ACC112 (cell line): Measurements from ENCODE around the gene MN1.
"Not testable (repeated sequence)": the region's sequence is repeated elsewhere in the genome, so short reads cannot be mapped to it uniquely, and the experiment has no call there.

Experiments used
- H2AFZ ChIP-seq: fragments of 200-600 bp; sonication (generic); one replicate; pipeline ENCODE4 v1.6.0; 2017; ENCODE audit warnings: antibody characterized with exemption, low read length; ENCODE audit not compliant: unreplicated experiment
- H3K27ac ChIP-seq: fragments of 200-600 bp; sonication (generic); 2 replicates; pipeline ENCODE4 v1.5.1; 2014; ENCODE audit warnings: low read depth, mild to moderate bottlenecking, antibody characterized with exemption, low read length, moderate library complexity
- H3K27me3 ChIP-seq: fragments of 200-600 bp; sonication (generic); 2 replicates; pipeline ENCODE4 v1.6.1; 2014; ENCODE audit warnings: mild to moderate bottlenecking, antibody characterized with exemption, low read length, moderate library complexity, mixed read lengths; ENCODE audit not compliant: insufficient read depth
- H3K36me3 ChIP-seq: fragments of 200-600 bp; sonication (generic); 2 replicates; pipeline ENCODE4 v1.6.1; 2016; ENCODE audit warnings: mild to moderate bottlenecking, antibody characterized with exemption, low read length, moderate library complexity, mixed read lengths; ENCODE audit not compliant: insufficient read depth
- H3K4me1 ChIP-seq: fragments of 200-600 bp; sonication (generic); one replicate; pipeline ENCODE4 v1.6.1; 2016; ENCODE audit warnings: low read length, mixed read lengths; ENCODE audit not compliant: insufficient read depth, unreplicated experiment, control insufficient read depth
- H3K4me3 ChIP-seq: fragments of 200-600 bp; sonication (generic); 2 replicates; pipeline ENCODE4 v1.5.1; 2014; ENCODE audit warnings: mild to moderate bottlenecking, low read depth, low read length
- H3K79me2 ChIP-seq: fragments of 200-600 bp; sonication (generic); one replicate; pipeline ENCODE4 v1.6.0; 2016; ENCODE audit warnings: low read length; ENCODE audit not compliant: control insufficient read depth, unreplicated experiment, insufficient read depth

The MN1 gene

GRCh38 chr22:27748349-27748748, 53.2 kb downstream of the MN1 start:
- no peaks in the 10 kb centered on the region for H3K36me3 ChIP-seq
- no peaks in the 10 kb centered on the region for H3K27me3 ChIP-seq
- peak overlapping the region; percentile 83 for H3K27ac ChIP-seq
- H3K4me3 ChIP-seq = peak overlapping the region; percentile 64
- H3K4me1 ChIP-seq = peaks cover 44% of the 10 kb centered on the region
- no peaks in the 10 kb centered on the region for H3K79me2 ChIP-seq
- no peak overlapping the region for H2AFZ ChIP-seq

DNA sequence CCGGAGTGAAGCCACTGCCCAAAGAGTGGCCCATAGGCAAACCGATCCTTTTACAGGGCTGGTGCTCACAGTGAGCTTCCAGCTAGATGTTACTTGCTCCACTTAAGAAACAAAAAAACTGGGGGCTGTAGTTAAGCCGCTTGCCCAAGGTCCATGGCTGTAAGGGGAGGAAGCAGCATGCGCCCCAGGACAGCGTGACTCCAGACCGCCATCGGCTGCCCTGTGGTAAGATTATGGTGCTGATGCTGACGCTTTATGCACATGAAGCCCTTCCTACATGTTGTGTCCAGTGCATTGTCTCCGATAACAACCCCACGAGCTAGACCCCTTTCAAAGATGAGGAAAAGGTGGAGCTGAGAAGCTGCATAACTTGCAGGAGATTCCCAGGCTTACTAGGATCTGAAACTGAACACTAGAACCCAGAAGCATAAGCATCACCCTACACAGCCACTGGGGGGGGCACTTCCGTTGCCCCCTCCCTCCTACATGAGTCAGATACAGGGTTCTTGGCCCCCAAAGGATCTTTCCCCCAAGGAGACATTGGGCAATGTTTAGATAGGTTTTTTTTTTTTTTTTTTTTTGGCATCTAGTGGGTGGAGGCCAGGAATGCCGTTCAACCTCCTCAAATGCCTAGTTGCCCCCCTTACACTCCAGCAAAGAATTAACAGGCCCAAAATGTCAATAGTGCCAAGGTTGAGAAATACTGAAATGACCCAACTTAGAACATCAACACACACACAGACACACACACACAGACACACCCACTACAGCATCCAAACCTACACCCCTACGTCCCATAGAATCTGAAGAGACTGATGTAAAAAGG, 53.9 kb downstream of the MN1 start:
- no peaks in the 10 kb centered on the region for H3K27me3 ChIP-seq
- H2AFZ ChIP-seq = no peak overlapping the region
- peak overlapping the region; percentile 83 for H3K27ac ChIP-seq
- H3K4me1 ChIP-seq = peaks cover 36% of the 10 kb centered on the region
- H3K4me3 ChIP-seq = no peak overlapping the region
- H3K79me2 ChIP-seq = no peaks in the 10 kb centered on the region
- H3K36me3 ChIP-seq = no peaks in the 10 kb centered on the region

GRCh38 chr22:27746918-27747317, 54.6 kb downstream of the MN1 start:
- H2AFZ ChIP-seq = no peak overlapping the region
- H3K4me3 ChIP-seq = no peak overlapping the region
- H3K79me2 ChIP-seq = no peaks in the 10 kb centered on the region
- H3K27me3 ChIP-seq = no peaks in the 10 kb centered on the region
- no peaks in the 10 kb centered on the region for H3K36me3 ChIP-seq
- peak overlapping the region; percentile 83; the same call in 1 of the 2 replicates for H3K27ac ChIP-seq
- peaks cover 30% of the 10 kb centered on the region for H3K4me1 ChIP-seq

DNA sequence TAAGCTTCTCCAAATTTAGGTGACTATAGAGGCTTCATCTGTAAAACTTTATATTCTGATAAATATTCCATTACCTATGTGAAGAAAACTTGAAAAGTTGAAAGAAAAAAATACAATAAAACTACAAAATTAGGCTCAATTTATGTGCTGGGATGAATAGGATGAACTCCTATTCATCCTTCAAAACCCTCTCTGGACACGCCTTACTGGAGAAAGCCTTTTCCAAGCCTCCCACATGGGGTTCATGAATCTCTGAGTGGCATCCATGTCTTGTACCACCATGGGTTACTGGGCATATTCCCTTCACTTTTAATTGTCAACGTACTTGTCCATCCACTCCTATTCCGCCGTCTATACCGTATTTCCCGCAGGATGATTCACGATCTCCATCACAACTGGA, 55.7 kb downstream of the MN1 start:
- no peak overlapping the region for H3K27ac ChIP-seq
- no peaks in the 10 kb centered on the region for H3K36me3 ChIP-seq
- peaks cover 29% of the 10 kb centered on the region for H3K4me1 ChIP-seq
- H2AFZ ChIP-seq = no peak overlapping the region
- H3K4me3 ChIP-seq = no peak overlapping the region
- H3K27me3 ChIP-seq = no peaks in the 10 kb centered on the region
- no peaks in the 10 kb centered on the region for H3K79me2 ChIP-seq

DNA sequence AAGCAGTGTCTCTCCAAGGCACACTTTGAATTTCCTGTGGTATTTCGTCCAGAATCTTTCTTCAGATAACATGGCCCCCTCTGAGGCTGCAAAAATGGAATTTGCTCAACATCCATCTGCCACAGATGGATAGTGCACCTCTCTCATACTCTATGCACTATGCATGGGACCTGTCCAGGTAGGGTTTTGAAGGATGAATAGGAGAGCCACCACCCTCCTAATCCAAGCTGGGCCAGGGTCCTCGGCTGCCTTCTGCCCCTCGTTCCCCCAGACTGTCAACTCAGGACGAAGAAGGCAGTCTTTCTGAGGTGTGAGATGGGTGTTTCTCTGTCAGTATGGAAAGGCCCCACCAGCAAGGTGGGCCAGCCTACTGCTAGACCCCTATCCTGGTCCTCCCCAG, 56.4 kb downstream of the MN1 start:
- H3K4me1 ChIP-seq = peaks cover 23% of the 10 kb centered on the region

GRCh38 chr22:27744078-27744477, 57.5 kb downstream of the MN1 start:
- not testable (repeated sequence) for H3K4me3 ChIP-seq

More for the DNA sequence above, 56.4 kb downstream of the MN1 start:
- Histone ChIP-seq H3K4me3 (no peak overlapping the region), H3K79me2 (no peaks in the 10 kb centered on the region), H3K27me3 (no peaks in the 10 kb centered on the region), H3K36me3 (no peaks in the 10 kb centered on the region), H3K27ac (no peak overlapping the region), H2AFZ (no peak overlapping the region)

DNA sequence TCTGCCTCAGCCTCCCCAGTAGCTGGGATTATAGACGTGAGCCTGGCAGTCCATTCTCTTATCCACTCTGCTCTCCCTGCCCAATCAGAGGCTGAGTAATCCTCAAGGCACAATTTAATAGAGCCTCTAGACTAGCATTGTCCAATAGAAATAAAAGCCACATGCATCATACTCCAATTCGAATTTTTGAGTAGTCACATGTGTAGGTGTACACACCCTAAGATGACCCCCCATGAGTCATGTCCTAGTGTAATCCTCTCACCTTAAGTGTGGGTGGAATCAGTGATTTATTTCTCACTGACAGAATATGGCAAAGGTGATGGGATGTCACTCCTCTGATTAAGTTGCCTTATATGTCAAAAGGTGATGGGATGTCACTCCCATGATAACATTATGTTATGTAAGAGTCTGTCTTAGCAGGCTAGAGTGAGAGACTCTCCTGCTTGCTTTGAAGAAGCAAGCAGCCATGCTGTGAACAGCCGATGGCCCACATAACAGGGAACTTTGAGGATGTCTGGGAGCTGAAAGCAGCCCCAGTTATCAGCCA, 61.3 kb downstream of the MN1 start:
- Histone ChIP-seq H3K27me3 (no peaks in the 10 kb centered on the region), H3K79me2 (no peaks in the 10 kb centered on the region), H3K4me1 (no peaks in the 10 kb centered on the region), H3K4me3 (no peak overlapping the region), H3K27ac (no peak overlapping the region), H2AFZ (no peak overlapping the region), H3K36me3 (no peaks in the 10 kb centered on the region)

More at GRCh38 chr22:27744078-27744477, 57.5 kb downstream of the MN1 start:
- not testable (repeated sequence) for H3K27ac ChIP-seq, H3K27me3 ChIP-seq, H3K79me2 ChIP-seq, H3K36me3 ChIP-seq, H2AFZ ChIP-seq
- H3K4me1 ChIP-seq = peaks cover 12% of the 10 kb centered on the region

DNA sequence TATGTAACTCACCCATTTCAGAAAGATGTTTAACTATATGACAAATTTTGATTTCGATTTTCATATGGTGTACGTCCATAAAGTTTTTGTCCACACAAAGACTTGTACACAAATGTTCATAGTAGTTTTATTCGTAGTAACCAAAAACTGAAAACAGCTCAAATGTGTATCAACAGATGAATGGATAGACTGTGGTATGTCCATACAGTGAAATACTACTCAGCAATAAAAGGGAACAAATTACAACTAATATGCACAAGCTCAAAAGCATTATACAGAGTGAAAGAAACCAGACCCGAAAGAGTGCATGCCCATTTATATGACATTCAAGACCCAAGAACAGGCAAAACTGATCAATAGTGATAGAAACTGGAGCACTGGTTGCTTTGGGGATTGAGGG, 64.0 kb downstream of the MN1 start:
- Histone ChIP-seq H2AFZ (no peak overlapping the region), H3K79me2 (no peaks in the 10 kb centered on the region), H3K36me3 (no peaks in the 10 kb centered on the region), H3K27ac (no peak overlapping the region), H3K4me1 (no peaks in the 10 kb centered on the region), H3K27me3 (no peaks in the 10 kb centered on the region), H3K4me3 (no peak overlapping the region)

DNA sequence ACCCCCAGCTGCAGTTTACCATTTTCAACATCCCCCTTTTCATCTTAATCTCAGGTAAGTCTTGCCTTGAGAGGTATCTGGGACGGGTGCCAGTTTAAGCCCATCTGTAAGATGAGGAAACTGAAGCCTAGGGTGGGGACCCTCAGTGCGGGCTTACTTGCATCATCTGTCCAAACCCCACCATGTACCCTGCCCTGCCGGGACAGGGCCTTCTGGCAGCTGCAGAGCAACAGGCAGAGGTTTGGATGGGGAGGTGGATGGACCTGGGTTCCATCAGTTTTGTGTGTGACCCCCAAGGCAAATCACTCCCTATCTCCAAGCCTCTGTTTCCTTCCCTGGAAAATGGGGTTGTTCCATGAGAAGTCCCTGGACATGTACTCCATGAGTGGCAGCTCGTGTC, 67.5 kb downstream of the MN1 start:
- no peaks in the 10 kb centered on the region for H3K79me2 ChIP-seq
- H2AFZ ChIP-seq = no peak overlapping the region
- H3K36me3 ChIP-seq = no peaks in the 10 kb centered on the region
- no peaks in the 10 kb centered on the region for H3K27me3 ChIP-seq
- no peaks in the 10 kb centered on the region for H3K4me1 ChIP-seq
- H3K4me3 ChIP-seq = no peak overlapping the region
- no peak overlapping the region for H3K27ac ChIP-seq

DNA sequence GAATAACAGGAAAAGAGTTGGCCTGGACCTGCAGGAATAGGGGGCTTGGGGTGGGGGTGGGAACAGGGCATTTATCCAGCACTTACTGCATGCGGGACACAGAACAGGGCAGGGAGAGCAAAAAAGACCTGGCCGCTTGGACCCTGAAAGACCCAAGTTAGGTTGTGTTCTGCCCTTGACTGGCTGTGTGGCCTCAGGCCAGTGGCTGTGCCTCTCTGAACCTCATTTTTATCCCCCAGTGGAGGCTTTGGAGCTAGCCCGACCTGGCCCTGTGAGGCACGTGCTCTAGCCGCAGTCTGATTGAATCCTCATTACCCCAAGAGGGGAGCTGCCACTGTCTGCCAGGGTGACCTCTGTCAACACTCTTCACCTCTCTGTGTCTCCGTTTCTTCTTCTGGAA, 68.7 kb downstream of the MN1 start:
- Histone ChIP-seq H3K27ac (no peak overlapping the region), H3K4me1 (no peaks in the 10 kb centered on the region), H3K36me3 (no peaks in the 10 kb centered on the region), H3K79me2 (no peaks in the 10 kb centered on the region), H3K27me3 (no peaks in the 10 kb centered on the region), H3K4me3 (no peak overlapping the region), H2AFZ (no peak overlapping the region)

DNA sequence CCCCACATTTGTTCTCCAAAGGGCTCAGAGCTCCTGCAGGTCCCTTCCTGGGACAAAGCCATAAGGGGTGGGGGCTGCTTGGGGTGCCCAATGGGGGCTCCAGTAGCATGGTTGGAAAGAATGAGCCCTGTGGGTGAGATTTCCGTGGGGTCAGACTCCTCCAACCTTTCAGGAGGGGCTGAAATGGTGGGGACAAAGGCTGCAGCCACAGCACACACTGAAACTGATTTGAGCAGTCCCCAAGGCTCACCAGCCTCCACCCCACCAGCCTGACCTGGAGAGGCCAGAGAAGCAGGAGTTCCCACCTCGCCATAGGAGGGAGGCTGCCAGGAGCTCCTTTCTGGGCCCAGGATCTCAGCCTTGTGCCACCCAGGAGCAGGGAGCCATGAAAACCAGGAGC, 69.2 kb downstream of the MN1 start:
- Histone ChIP-seq H3K4me3 (no peak overlapping the region), H3K79me2 (no peaks in the 10 kb centered on the region), H3K4me1 (peaks cover 3% of the 10 kb centered on the region), H3K27ac (no peak overlapping the region), H3K27me3 (no peaks in the 10 kb centered on the region), H3K36me3 (no peaks in the 10 kb centered on the region), H2AFZ (no peak overlapping the region)
